GM18907 (cell line): Measurements from ENCODE around the gene CTAGE1.

Experiments used
- ATAC-seq: cut with Tn5 transposase; IDR thresholded peaks from one replicate; pipeline ENCODE4 v1.9.1; 2021; ENCODE audit warnings: mild to moderate bottlenecking, moderate library complexity; ENCODE audit not compliant: unreplicated experiment

CTAGE1 gene

DNA sequence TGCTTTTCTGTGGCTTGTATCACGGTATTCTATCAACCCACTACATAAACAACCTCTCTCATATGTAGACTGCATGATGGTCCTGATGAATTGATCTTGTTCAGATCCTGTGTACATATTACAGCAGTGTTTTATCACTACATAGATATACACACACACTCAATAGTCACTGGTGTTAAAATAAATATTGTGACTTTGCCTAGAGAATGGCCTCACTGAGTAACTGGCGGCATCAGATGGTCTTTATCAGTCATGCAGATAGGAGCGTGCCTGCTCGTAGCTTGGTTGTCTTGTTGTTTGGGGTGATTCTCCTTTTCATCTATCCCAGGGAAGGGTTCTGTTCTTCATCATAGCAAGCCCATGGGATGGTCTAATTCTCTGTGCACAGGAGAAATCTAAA, 18.4 kb upstream of the CTAGE1 start:
- ATAC-seq, result no peak

DNA sequence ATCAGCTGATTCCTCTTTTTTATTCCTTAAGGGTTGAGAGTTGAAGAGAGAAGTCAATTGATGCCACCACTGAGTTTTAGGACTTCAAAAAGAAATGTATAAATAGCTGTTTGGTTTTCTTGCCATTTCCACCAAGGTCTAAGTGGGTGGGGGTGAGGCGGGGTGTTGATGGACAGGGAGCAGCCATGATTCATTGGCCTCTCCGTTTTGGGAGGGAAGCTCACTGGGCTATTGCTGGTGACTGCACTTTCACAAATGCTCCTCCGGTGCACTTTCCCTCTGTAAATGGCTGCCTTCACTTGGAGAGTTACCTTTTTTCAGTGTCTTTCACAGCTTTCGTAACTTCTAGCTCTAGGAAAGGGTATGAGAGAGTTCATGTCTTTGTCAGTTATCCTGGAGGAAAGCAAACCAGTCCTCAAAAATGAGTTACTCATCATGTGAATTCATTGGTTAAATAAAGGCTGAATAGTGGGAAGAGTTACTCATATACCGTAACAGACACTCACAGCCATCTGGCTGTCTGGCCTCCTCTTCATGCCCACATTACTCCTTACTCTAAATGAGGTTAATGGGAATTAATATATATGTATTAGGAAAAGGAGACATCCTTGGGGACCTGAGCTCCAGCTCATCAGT, 17.4 kb upstream of the CTAGE1 start:
- no peak for ATAC-seq

DNA sequence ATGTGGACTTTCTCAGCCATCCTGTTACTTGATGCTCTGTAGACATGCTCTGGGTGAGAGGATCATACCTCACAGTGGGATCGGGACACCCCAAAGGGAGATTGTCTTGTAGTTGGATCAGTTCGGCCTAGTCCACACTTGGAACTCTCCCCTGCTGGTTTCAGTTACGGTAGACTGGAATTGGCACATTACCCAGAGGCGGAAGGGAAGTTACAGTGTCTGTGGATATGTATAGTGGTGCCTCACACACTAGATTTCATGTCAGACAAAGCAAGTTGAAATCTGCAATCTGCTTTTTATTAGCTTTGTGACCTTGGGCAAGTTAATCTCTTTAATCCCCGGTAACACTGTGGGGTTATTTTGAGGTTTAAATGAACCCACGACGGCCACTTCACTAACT, 16.2 kb upstream of the CTAGE1 start:
- ATAC-seq, result no peak

DNA sequence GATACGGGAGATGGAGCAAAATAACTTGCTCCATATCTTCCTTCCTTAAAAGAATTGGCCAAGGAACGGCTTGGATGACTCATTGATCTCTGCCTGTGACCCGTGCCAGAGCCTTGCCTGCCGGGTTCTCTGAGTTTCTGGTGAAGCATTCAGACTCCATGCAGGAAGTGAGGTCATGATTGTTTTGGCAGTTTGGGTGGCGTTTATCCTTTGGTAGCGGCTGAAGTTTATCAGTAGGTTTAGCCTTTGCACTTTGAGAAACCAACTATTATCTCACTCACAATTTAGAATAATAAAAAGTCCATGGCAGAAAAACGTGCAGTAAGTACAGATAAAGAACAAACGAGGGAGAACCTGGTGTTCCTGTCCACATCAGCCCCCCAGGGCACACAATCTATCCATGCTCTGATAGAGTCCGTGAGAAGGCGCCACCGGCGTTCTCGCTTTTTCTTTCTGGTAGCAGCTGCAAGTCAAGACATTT, 15.0 kb upstream of the CTAGE1 start:
- ATAC-seq, result no peak

DNA sequence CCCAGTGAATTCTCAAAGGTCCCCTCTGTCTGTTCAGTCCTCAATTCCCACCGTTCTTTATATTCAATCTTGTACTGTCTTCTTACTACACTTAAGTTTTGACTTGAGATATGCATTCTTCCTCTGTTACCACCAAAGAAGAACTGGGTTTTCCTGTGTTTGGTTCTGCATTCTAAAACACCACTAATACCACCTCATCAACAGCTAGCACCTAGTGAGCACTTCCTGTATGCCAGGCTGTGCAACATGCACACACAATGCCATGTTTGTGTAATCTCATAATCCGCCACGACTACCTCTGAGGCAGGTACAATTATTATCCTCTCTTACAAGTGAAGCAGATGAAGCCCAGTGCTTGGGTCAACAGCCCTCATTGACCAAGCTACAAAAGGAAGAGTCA, 11.8 kb upstream of the CTAGE1 start:
- no peak for ATAC-seq

DNA sequence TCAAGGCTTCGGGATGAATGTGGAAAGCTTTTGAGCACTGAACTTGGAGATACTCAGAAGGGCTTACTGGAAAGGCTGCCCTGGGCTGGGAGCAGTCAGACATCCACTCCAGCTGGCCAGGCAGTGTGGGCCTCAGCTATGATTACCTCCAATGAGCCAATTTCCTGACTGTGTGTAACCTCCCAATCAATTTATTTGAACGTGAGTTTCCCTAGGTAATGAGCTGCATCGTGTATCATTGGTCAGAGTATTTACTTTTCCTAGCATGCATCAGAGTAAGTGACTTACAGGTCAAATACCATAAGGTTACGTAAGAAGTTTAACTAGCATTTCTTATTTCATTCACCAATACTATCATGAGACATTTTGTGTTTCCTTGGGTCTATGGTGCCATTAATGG, 11.0 kb upstream of the CTAGE1 start:
- ATAC-seq, result no peak

DNA sequence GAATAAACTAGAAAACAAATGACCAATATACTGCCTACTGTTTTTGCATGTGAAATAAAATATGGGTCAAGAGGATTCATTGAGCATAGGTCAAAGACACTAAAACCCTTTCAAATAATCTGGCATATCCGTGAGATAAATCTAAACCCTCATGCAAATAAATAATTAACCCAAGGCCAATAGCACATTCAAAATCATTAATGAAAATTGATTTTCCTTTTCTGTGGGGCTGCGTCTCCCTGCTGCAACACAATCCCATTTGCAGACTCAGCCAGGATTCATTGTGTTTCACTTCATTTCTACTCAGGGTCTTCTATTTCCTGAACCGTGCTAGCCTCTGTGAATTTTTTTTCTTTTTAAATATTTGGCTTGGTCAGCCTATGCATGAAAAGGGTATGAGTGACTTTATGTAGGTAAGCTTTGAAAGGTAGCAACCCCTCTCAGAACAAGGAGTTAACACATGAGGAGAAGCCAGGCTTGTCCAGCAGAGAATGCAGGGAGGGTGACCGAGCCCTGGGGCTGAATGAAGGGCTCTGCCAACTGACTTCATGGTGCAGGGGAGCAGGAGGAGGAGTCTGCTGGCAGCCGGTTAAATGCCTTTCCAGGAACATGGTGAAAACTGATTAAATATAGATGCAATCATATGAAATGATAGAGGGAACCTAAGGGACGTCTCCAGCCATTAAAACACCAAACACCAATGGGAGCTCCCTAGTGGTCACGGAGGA, 10.3 kb upstream of the CTAGE1 start:
- ATAC-seq, result no peak

DNA sequence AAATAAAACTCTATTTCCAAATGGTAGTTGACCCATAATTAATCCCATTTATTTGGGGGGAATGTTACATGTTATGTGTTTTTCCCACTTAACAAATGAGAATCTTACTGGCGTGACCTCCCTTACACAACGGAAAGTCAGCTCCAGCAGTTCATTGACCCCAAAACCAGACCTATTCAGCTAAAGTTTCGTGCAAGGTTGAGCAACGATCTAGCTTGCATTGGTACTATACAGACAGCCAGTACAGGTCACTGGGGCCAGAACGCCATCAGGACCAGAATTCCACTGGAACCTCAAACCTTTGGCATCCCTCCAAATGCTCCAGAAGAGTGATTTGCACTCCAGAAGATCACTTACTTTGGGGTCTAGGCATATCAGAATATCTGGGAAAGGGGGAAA, 6.8 kb upstream of the CTAGE1 start:
- no peak for ATAC-seq

DNA sequence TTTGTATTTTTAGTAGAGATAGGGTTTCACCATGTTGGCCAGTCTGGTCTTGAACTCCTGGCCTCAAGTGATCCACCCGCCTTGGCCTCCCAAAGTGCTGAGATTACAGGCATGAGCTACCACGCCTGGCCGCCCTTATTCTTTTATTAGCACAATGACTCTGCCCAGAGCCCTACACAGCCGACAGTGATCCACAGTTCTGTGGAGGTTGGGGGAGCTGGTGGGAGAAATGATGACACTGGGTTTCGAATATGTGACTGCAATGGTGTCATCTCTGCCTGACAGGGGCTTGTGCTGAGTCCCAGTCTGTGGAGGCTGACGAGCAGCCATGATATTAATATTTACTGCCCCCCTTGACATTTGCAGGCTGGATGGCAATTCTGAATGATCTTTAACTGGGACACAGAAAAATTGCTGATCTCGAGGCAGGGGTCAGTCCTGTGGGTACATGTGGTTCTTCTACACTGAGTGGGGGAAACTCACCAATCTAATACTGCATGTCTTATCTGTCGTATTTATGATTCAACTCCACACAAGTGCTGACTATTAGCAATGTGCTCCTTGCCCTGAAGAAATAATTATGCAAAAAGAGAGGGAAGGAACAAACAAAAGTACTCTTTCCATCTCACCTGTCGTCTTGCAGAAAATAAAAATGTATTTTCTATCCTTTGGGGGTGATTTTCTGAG, 6.3 kb upstream of the CTAGE1 start:
- no peak for ATAC-seq

DNA sequence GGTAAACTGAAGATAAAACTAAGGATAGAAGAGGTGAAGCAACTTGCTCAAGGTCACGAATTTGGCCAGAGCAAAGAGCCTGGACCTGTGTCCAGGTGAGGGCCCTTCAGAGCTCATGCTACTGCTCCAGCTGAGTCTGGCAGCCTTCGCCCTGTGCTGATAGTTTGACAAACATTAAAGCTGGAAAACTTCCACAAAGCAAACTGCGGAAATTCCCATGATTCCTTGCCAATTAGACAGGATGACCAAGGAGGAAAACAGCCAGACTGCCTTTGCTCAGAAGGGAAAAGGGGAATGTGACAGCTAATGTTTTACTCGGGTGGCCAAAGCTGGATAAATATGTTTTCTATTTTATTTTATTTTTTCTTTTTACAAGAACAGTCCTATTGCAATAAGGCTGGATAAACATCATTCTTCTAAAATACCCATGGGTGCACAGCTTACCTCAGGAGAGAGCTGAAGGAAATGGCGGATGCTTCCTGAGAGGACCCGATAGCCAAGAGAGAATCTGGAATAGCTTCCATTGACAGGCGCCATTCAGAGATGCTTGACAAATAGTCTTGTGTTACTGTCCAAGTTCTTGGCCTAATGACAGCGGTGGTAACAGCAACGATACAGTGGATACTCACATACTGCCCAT, 5.3 kb upstream of the CTAGE1 start:
- ATAC-seq, result no peak

DNA sequence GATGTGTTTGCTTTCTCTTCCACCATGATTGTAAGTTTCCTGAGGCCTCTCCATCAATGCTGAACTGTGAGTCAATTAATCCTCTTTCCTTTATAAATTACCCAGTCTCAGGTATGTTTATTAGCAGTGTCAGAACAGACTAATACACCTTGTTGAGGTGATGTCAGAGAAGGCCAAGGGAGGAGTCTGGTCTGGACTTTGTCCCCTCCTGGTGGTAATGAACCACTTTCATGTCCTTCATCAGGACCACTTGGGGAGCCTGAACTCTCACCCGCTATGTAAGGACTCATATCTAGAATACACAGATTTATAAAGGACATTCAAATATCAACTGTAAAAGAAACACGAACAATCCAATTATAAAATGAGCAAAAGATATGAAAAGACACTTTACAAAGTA, 2.9 kb upstream of the CTAGE1 start:
- ATAC-seq, result no peak

DNA sequence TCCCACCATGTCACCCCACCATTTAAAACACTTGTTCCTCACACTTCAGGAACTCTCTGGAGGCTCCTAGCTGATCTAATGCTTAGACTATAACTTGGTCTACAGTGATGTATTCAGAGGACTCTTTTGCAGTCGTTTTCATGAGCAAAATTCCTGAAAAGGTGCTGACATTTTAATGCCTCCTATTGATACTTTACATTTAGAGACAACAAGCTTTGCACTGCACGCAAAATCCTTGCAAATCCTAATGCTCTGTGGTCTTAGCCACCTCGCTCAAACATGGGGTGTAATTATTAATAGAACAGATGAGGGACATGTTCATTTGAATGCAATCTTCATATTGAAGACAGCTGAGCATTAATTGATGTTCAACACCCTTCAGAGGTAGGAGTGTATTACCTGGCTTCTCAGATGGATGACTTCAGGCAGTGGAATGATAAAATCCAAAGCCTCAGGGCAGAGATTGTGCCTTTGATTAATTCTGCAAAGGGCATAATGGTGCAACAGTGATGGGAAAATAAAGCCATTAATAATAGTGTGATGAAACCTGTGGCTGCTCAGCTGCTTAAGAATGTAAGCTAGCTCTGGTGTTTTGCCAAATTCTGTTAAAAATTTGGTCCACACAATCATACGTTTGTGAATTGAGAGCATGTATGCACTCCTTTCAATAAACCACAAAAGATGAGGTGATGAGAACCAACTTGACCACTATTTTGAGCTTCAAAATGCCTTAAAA, 5.4 kb downstream of the CTAGE1 start:
- no peak for ATAC-seq

DNA sequence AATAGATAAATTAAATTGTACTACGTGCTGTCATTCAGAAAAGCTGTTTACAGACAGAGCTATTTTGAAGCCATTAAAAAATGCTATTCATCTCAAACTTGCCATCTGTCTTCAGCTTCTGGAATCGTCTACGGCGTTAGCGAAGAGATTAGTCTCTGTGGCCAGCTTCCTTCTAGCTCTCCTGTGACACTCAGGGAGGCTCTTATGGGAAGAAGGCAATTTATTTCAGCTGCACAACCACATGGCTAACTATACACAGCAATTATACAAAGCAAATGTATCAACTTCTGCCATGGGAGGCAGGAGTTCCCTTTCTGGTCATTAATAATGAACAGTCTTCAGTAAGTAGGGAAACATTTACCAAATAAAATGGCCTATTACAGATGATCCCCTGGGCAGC, 6.3 kb downstream of the CTAGE1 start:
- no peak for ATAC-seq

DNA sequence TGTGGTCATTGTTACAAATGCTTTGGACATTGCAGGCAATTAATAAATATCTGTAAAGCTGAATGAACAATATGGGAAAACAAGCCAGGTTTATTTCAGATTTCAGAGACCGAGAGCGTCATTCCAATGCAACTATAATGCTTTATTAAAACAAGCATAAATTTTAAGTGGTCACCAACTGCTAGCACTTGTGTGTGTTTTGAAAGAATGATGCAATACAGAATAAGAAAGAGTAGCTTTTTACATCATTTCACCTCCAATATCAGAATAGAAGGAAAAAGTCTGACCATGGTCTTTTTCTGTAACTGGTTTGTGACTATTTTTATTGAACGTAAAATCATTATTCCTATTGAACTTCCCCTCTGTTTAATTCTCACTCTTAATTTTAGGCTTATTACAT, 7.6 kb downstream of the CTAGE1 start:
- ATAC-seq, result no peak

DNA sequence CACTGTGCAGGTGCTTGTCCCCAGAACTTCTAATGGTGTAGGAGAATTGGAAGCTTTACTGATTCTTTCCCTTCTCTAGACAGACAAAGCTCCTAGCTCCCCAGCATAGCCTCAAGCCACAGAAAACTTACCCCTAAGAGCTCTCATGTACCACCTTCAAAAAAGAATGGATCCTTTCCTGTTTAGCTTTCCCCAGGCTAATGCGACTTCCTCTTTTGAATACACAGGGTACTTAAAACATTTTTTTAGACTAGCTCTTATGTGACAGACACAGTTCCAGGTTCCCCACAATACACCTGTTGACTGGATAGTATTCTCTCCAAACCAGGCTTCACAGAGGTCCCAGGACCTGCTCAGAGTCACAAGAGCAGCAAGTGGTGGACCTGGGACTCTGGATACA, 8.3 kb downstream of the CTAGE1 start:
- ATAC-seq, result no peak

DNA sequence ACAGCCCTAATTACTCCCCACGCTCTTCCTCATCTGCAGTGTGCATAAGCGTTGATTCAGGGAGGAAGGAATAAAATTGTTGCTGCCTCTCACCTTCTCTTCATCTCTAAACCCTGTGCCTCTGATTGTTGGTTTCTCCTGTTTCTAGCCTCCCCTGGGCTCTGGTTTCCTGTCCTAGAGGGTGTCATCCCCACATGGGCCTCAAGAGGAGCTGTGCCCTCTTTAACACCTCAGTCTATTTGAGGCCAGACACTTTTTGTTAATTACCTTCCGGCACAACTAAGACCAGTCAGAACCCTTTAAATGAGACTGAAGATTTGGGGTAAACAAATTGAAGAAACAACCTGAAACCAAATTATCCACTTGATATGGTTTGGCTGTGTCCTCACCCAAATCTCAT, 9.7 kb downstream of the CTAGE1 start:
- no peak for ATAC-seq

DNA sequence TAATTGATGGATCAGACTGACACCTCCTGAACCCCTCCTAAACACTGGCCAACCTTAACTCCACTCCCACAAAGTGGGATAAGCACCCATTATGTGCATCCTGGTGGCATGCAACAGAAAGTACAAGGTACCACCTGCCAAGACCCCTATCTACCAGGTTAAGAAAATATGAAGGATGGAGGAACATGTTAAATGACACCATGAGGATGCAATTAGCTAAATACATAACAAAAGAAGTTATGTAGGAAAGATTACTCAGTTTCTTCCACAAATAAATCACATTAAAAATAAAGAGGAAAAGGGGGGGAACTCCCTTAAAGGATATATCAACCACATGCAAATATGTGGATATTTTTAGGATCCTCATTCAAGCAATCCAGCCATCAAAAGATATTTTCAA, 12.6 kb downstream of the CTAGE1 start:
- no peak for ATAC-seq

DNA sequence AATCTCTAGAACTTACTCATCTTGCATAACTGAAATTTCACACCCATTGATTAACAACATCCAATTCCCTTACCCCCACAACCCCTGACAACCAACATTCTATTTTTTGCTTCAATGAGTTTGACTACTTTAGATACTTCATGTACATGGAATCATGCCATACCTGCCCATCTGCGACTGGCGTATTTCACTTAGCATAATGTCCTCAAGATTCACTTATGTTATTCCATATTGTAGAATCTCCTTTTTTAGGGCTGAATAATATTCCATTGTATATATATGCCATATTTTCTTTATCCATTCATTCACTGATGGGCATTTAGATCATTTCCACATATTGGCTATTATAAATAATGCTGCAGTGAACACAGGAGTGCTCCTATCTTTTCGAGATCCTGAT, 13.8 kb downstream of the CTAGE1 start:
- no peak for ATAC-seq

DNA sequence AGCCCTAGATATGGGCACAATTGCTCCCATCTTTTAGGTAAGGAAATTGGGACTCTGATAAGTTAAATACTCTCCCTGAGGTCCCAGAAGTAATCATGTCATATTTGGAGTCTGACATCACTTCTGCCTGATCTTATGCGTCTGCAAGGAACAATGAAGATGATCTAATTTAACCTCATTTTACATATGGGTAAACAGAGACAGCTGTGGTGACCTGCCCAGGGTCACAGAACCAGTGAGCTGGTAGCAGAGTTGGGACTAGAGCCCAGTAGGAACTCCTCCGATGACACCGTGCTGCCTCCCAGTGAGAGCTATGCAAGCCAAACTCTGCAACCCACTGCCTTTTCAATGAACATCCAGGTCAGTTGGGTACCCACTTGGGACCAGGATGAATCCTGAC, 17.8 kb downstream of the CTAGE1 start:
- ATAC-seq, result no peak

DNA sequence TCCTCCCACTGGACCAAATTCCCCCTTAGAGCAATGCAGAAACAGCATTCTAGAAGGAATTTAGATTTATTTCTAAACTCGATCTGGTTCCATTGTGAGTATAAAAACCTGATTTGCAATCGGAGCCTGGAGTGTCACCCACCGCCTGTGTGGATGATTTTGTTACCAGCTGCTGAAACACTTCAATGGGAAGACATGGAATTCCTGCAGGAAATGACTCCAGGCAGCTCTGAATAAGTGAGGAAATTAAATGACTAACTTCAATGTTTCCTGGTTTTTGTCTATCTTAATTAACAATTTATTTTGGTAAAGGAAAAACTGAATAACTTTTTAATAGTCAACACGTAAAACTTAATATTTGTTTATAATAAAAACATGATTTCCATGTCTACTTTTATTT, 19.3 kb downstream of the CTAGE1 start:
- no peak for ATAC-seq

DNA sequence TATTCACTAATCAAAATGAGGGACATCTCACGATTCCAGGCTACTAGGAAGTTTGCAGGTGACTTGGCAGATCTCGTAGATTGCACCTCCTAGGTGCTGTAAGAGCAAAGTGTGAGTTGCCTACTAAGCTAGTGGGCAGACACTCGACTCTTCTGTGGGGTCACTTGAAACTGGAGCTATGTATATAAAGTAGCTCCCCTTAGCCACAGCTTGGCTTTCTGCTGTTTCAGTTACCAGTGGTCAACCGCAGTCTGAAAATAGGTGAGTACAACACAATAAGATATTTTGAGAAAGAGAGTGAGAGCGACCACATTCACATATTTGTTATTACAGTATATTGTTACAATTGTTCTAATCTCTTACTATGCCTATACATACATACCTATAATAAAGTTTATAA, 23.3 kb downstream of the CTAGE1 start:
- ATAC-seq, result no peak
